KBM-7 (cell line): ENCODE results near the gene PFKP.

Source experiments
- DNase-seq: peaks from one replicate; pipeline ENCODE4 v3.0.0-alpha.2; 2015
- in situ Hi-C: fragments of 300-500 bp; cut with MboI; formaldehyde crosslinking; loops from 2 replicates; pipeline ENCODE4 v1.14.3; 2020; ENCODE audit warnings: low sequenced_read_pairs, low pct_unique_long_range_greater_than_20kb, mixed read lengths

The PFKP gene

DNA sequence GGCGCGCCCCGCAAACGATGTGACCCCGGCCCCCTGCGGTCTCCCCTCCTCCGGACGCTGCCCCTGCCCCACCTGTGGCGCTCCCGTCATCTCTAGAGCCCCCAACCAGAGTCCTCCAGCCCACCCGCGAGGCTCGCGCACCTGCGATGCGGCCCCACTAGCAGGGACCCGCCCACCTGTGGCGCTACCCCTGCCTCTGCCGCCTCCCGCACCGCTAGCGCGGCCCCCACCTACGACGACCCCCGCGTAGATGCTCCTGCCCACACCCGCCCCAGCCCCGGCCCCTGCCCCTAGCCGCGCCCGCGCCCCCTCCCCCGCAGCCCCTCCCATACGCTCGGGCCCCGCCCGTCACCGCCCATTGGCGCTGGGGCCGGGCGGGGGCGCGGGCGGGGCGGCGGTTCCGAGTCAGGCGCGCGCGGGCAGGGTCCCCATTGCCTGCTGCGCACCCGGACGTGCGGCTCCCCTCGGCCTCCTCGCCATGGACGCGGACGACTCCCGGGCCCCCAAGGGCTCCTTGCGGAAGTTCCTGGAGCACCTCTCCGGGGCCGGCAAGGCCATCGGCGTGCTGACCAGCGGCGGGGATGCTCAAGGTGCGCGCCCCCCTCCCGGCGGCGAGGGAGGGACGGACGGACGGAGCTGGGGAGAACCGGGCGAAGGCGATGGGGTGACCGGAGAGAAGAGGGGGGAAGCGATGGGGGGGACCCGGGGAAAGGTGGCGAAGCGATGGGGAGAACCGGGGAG is at the start of gene PFKP:
Gene PFKP (plus strand): TSS at position 431 of the 741 bp plus-strand sequence. CDS start 48 bp downstream, at position 479.
- peak; percentile 27 for DNase-seq
- in situ Hi-C loops, result no loop called here

DNA sequence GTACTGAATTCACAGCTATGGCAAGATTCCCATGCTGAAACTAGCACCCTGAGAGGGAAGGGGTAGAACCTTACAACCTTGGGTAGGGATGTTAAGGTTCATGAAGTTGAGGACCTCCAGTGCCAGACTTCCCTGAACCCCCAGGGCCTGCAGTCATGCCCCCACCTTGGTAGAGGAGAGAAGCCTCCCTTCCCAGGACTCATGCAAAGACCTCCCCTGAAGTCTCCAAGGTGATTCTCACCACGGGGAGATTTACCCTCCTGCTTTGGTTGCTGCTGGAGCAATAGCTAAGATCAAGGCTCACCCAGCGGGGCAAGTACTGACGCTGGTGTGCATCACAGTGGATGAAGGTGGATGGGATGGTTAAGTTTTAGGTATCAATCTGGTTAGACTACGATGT is 49.1 kb upstream of the PFKP start:
- DNase-seq, result no peak
- in situ Hi-C loops, result no loop called here

DNA sequence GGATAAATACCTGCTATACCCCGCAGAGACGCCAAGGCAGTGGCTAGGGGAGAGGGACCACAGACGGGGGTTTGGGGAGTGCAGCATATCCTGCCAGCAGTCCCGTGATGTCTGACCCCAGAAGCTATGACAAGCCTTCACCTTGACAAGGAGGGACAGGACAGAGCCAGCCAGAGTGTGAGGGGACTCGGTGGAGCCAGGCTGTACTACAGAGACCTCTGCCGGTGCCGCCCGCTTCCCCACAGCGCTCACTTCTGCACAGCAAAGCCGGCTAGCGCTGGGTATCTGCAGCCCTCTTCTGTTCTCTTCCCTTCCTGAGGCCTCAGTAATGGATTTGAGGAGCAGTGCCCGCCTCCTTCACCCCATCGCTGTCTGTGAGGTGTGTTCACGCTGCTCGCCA is 47.0 kb upstream of the PFKP start:
- in situ Hi-C loops, result no loop called here
- no peak for DNase-seq

DNA sequence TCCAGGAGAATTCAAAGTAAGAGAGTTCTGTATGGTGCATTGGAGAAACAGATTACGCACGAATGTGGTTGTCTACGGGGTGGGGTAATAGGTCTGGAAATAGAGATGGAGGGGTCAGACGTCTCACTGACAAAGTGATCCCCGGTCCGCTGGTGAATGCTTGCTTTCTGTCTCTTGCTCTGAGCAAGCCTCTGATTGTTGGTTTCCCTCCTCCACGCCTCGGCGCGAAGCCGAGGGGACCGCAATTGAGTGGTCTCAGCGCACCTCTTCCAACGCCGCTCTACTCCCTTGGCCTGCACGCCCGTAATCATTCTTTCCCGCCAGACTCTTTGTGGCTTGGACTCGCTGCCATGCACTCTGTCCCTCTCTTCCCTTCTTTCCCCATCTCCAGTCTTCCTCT is 46.5 kb upstream of the PFKP start:
- DNase-seq, result no peak
- in situ Hi-C loops, result no loop called here

DNA sequence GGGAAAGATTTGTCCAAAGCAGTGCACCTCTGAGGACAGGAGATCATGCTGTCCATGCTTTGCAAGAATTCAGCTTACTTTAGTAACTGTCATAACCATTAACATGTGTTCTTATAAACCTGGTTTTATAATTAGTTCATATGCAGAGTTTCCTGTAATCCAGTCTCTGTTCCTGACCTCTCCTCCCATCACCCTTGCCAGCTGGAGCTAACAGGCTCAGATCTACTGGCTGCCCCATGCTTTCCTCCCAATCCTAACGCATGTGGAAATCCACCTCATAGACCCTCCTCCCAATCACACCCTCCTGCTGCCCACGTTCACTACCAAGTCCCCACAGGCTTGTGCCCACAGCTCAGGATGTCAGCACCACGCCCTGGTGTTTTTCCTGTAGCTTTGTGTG is 45.3 kb upstream of the PFKP start:
- no peak for DNase-seq
- in situ Hi-C loops, result no loop called here

DNA sequence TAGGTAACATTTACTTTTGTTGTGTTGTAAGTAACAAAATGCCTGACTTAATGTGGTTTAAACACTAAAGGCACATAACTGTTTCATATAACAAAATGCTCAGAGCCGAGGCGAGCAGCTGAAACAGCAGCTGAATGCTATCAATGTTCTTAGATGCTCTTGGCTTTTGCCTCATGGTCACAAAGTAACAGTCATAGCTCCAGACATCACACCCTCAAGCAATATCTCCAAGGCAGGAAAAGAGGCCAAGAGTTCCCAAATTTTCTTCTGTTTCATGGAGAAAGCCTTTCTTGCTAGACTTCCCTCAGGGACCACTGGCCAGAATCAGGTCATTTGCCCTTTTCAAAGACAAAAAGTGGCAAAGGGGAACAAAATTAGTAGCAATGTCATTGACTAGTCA is 43.5 kb upstream of the PFKP start:
- no peak for DNase-seq
- in situ Hi-C loops, result no loop called here

DNA sequence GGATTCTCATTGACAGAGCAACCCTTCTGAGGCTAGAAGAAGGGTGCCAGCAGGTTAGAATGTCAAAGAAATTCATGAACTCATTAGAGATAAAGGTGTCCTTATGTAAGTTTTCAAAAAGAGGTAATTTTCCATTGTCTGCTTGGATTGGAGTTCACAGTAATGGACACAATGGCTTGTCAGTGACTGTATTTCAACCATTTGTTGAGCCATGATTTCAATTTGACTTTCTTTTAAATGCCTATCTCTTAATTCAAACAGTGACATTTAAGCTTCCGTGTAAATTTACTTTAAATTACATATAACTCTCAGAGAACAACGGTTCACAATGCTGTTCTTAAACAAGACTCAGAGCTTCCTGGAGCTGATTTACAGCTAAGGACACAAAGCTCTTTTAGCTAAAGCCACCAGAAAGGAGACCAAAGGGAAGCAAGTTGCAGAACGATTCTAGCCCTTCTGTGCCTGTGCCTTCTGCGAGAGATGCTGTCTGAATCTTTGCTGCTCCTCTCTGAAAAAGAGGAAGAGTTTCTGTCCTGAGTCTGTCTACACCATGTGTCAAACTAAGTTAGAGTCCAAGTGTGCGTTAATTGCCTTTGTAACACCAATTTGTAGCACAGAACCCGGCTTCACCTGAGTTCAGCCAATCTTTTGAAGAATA is 42.2 kb upstream of the PFKP start:
- in situ Hi-C loops, result no loop called here
- no peak for DNase-seq

DNA sequence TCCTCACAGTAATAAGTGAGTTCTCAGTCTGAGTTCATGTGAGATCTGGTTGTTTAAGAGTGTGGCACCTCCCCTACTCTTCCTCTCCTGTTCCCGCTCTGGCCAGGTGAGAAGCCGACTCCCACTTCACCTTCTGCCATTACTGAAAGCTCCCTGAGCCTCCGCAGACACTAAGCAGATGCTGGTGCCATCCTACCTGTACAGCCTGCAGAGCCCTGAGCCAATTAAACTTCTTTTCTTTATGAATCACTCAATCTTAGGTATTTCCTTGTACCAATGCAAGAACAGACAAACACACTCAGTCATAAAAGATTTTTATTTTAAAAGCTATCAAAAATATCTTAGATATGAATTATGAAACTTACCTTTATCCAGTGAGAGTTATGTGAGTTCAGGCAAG is 39.5 kb upstream of the PFKP start:
- in situ Hi-C loops, result no loop called here
- no peak for DNase-seq

DNA sequence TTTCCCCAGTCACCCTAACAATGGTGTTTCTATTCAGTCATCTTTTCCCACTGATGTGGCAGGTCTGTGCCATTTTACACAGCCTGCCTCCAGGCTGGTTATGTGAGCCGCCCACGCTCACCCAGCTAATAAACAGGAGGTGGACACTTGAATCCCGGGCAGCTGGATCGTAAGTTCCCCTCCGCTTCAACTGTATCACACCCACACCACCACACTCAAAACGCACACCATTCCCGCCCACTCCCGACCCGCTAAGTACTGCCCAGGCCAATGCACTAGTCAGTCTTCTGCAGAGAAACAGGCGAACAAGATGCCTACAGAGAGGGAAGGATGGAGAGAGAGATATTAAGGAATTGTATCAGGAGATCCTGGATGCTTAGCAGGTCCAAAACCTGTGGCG is 38.9 kb upstream of the PFKP start:
- in situ Hi-C loops, result no loop called here

DNA sequence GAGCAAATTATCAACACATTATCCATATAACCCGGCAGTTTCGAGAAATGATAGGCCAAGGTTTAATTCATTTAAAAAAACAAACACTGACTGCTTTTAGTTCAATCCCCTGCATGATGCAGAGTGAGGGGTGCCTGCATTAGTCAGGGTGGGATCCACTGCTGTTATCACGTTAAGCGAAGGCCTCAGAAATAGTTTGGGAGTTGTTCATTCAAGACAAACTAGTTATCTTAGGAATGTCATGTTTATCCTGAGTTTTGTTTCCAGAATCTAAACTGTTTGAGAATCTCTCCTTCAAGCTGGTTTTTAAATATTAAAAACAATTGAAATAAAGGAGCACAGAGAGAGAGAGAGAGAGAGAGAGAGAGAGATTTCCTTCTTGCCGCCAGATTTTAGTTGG is 36.6 kb upstream of the PFKP start:
- no peak for DNase-seq
- in situ Hi-C loops, result no loop called here

More for the DNA sequence above, 38.9 kb upstream of the PFKP start:
- DNase-seq, result no peak

DNA sequence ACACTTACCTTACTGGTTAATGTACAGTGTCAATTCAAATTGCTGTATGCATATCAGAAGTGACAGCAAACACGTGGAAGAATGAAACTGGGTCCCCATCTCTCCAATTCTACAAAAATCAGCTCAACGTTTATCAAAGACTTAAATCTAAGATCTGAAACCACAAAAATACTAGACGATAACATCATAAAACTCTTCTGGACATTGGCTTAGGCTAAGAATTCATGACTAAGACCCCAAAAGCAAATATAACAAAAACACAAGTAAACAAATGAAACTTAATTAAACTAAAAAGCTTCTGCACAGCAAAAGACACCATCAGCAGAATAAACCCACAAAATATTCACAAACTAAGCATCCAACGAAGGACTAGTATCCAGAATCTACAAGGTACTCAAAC is 35.9 kb upstream of the PFKP start:
- DNase-seq, result no peak
- in situ Hi-C loops, result no loop called here

DNA sequence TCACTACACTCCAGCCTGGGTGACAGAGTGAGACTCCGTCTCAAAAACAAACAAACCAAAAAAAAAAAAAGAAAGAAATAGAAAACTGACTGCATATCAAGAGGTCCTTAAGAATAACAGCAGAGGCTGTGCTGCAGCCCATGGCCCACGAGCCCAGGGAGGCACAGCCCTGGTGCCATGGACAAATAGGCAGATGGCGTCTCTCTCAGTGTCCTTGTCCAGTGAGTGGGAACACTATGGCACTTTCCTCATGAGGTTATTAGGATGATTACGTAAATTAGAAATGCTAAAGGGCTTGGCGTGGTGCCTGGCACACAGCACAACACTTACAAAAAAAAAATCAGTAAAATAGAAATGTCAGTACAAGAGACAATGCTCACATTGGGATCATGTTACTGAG is 33.4 kb upstream of the PFKP start:
- DNase-seq, result no peak
- in situ Hi-C loops, result no loop called here

DNA sequence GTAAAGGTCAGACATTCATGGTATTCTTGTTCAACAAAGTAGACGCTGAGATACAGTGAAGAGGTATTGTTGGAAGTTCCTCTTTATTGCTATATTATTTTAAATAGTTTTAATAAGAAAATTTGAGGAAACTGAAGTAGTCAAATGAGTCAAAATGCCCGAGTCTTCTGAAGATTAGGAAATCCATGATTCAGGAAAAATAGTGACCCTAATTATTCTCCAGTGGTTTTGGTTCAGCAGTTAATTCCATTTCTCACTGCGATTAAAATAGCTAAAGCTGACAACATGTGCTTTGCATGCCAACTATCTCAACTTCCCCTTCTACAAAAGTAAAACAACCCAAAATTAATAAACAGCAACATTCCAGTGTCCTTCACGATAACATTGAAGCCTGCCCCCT is 32.7 kb upstream of the PFKP start:
- DNase-seq, result no peak
- in situ Hi-C loops, result no loop called here

DNA sequence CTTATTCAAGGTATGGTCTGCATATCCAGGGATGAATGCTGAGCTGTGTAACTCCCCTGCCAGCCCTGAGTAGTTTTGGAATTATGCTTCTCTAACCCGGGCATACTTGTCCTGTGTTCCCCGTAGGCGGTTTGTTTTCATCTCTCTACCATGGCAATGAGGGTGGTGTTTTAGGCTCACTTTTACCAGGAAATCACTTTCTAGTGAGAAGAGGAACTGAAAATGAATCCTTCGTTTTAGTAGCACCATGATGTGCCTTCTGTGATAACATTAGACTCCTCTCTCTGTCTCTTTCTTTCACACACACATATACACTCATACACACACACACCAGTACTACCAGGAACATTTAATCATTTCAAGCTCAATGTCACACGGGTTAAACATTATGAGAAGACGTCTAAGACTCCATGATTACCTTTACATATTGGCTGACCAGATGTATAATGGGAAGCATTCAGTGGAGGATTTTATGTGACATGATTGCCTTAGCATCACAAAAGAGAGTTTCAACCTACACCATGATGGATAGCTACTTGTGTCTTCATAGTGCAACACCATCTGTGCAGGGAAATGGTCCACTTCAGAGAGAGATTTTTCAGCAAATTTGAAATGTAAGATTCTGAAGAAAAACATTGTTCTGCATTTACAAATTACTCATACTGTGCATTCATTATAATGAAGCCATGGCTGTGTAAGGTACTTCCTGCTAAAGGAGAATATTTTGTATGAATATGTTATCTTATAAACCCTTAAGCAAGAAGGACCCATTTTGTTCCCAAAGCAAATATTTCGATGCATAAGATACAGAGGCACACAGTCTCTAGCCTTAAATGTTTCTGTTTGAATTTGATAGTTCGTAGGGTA is 31.0 kb upstream of the PFKP start:
- in situ Hi-C loops, result no loop called here
- peak; percentile 60 for DNase-seq

DNA sequence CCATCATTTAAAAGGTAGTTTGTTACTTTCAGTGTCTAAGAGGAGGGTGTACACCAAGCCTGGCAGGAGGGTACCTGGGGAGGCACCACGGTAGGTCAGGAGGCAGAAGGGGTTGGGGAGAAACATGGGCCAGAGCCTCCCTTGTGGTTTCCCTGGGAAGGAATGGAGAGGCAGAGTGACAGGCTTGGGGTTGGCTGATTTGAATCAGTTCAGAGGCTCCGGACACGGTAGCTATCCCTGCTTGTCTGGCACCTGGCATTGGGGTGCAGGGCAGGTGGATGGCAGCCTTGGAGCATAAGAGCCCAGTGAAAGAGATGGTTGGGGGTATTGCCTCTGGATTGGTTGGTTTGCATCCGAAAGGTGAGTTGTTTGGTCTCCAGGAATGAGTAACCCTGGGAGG is 30.2 kb upstream of the PFKP start:
- DNase-seq, result no peak
- in situ Hi-C loops, result no loop called here

DNA sequence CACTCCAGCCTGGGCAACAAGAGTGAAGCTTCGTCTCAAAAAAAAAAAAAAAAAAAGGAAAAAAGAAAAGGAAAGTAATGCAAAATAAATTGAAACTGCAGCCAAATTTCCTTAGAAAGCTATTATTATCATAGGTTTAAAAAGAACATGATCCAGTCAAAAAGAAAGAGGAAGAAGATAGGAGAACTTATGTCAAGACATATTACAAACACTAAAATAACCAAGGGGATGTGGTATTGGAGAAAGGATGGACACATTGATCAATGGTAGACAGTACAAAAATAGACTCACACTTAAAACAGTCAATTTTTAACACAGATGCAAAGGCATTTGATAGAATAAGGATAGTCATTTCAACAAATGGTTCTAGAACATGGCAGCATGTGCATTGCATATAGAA is 27.3 kb upstream of the PFKP start:
- in situ Hi-C loops, result no loop called here
- peak; percentile 40 for DNase-seq

DNA sequence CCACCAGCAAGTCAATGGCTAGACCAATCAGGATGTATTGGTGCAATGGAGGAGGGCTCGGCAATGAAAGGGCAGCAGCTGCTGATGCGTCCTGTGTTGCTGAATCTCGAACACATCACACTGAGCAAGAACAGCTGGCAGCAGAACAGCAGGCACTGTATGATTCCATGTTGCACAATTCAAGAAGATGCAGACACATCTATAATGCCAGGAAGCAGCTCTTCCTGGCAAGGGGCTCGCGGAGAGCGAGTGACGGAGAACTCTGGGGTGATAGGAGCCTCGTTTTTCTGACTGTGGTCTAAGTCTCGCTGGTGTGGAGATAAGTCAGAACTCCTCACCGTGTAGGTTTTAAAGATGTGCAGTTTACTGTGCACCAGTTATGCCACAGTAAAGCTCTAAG is 24.8 kb upstream of the PFKP start:
- no peak for DNase-seq
- in situ Hi-C loops, result no loop called here

DNA sequence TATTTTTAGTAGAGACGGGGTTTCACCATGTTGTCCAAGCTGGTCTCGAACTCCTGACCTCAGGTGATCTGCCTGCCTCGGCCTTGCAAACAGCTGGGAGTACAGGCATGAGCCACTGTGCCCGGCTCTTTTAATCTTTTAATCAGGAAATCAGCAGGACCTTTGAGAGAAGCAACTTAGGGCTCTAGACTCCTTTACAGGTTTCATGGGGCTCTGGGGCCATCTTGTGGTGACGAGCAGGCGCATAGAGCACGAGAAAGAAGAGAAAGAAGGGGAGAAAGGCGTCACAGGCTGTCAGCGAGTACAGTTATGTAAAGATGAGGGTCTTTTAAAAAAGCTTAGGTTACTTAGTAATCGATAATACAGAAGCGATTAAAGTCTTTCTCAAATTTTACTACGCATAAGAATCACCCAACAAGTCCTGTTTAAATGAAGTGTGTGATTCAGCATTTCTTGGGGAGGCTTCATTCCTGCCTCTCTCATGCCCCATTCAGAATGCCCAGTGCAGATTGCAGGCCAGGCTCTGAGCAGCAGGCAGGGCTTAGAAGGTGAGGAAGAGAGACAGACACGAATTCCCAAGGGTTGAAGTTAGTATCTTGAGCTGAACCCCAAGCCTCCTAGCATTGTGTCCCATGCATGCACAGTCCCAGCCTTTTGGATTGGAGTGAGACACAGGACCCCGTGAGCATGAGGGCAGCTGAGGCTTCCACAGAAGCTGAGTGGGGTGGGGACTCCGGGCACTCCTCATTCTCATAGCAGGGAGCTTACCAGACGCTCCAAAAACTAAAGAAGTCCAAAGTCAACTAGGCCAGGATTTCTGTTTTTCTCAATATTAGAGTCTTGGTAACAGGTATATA is 23.6 kb upstream of the PFKP start:
- peak; percentile 74 for DNase-seq
- in situ Hi-C loops, result no loop called here

DNA sequence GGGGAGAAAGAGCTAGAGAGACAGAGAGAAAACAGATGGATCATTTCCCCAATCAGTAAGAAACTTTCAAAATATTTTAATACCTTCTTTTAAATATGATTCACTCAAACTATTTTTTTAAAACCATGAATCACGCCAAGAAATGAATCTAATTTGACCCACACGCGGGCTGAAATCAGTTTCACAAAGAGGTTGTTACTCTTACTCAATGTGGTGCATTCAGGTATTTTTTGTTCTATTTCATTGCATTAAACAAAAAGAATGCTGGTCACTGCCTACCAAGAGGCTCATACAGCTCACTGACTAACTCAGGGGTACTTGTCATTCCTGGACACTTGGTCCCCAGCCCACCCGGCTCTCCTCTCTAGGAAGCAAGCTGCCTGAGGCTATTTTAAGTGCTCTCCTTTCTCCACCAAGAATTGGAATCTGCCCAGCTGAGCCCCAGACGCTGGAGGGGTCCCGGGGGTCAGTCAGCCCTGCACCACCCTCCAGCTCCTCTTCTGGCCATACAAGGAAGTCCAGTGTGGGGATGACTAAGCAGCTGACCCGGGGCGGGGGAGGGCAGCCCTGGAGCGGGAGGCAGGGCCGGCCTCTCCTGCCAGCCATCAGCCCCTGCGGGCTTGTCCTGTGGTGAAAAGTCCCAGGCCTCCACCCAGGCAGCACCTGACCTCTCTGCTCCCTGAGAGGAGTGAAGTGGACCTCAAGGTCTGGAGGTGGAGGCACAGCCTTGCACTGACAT is 21.7 kb upstream of the PFKP start:
- DNase-seq, result no peak
- in situ Hi-C loops, result no loop called here
